GM18517 (cell line): ENCODE results near the gene HCN1.
"Not testable (repeated sequence)": the region's sequence is repeated elsewhere in the genome, so short reads cannot be mapped to it uniquely, and the experiment has no call there.

Source experiments
- ATAC-seq: cut with Tn5 transposase; IDR thresholded peaks from one replicate; pipeline ENCODE4 v1.9.1; 2021; ENCODE audit warnings: mild to moderate bottlenecking, moderate library complexity; ENCODE audit not compliant: unreplicated experiment

Gene HCN1

GRCh38 chr5:45312627-45313026 is 383.6 kb downstream of the HCN1 start:
- ATAC-seq, result not testable (repeated sequence)

- ATAC-seq, result no peak
Measured at GRCh38 chr5:45295231-45295630, 400.9 kb downstream of the HCN1 start.

GRCh38 chr5:45288746-45289145 is 407.4 kb downstream of the HCN1 start:
- ATAC-seq, result no peak

GRCh38 chr5:45284436-45284835 is 411.7 kb downstream of the HCN1 start:
- ATAC-seq, result no peak

- ATAC-seq, result no peak
Measured at GRCh38 chr5:45281081-45281480, 415.1 kb downstream of the HCN1 start.

- no peak for ATAC-seq
Measured at GRCh38 chr5:45279109-45279508, 417.1 kb downstream of the HCN1 start.

GRCh38 chr5:45277860-45278259 is 418.3 kb downstream of the HCN1 start:
- no peak for ATAC-seq

GRCh38 chr5:45274241-45274640 is 421.9 kb downstream of the HCN1 start:
- no peak for ATAC-seq

- no peak for ATAC-seq
Measured at GRCh38 chr5:45271626-45272025, 424.6 kb downstream of the HCN1 start.

GRCh38 chr5:45264447-45264846 is 431.7 kb downstream of the HCN1 start:
- no peak for ATAC-seq

- no peak for ATAC-seq
Measured at GRCh38 chr5:45262061-45262590, 434.1 kb downstream of the HCN1 start.

GRCh38 chr5:45261125-45261524 is 435.1 kb downstream of the HCN1 start:
- no peak for ATAC-seq

- no peak for ATAC-seq
Measured at GRCh38 chr5:45260292-45260691, 435.9 kb downstream of the HCN1 start.

- no peak for ATAC-seq
Measured at GRCh38 chr5:45252978-45253377, 443.2 kb downstream of the HCN1 start.

- no peak for ATAC-seq
Measured at GRCh38 chr5:45252541-45252940, 443.6 kb downstream of the HCN1 start.

- no peak for ATAC-seq
Measured at GRCh38 chr5:45225571-45226031, 470.6 kb downstream of the HCN1 start.

- ATAC-seq, result no peak
Measured at GRCh38 chr5:45205403-45205961, 490.7 kb downstream of the HCN1 start.
